K562 (cell line): ENCODE data around the gene RTL10. TPM values are rescaled to one million over a fixed set of nuclear protein-coding genes. Genes with fewer than 3 reads are reported as not detected.
A peak's percentile ranks its signal among the peaks of the same experiment; 100 is the strongest.

Source experiments
- AFF1 ChIP-seq, 2 experiments: fragments of 450-650 bp; IDR thresholded peaks; 2 replicates each; pipeline ENCODE4 v1.6.1; 2018; ENCODE audit warnings: mild to moderate bottlenecking in 2 of 2, low read depth in 1 of 2; ENCODE audit not compliant: partially characterized antibody in 2 of 2
- CGGBP1 ChIP-seq: fragments of 250-450 bp; sonication (Bioruptor Pico); IDR thresholded peaks from 2 replicates; pipeline ENCODE4 v1.9.0; 2021; ENCODE audit warnings: mild to moderate bottlenecking
- HOXB6 ChIP-seq: fragments of 250-450 bp; sonication (Bioruptor Pico); IDR thresholded peaks from 2 replicates; pipeline ENCODE4 v1.5.1; 2022; ENCODE audit warnings: mild to moderate bottlenecking, borderline replicate concordance
- NCOA1 ChIP-seq: fragments of 450-650 bp; IDR thresholded peaks from 2 replicates; pipeline ENCODE4 v1.6.1; 2016; ENCODE audit warnings: low read depth
- NFIX ChIP-seq: fragments of 250-450 bp; sonication (Bioruptor Pico); IDR thresholded peaks from 2 replicates; pipeline ENCODE4 v1.4.0; 2020; ENCODE audit warnings: low read depth, mild to moderate bottlenecking, moderate library complexity
- PCBP2 ChIP-seq: fragments of 200-400 bp; formaldehyde crosslinking; IDR thresholded peaks from 2 replicates; pipeline ENCODE4 v1.6.1; 2018; ENCODE audit warnings: low read length, low read depth, mild to moderate bottlenecking, moderate library complexity; ENCODE audit not compliant: poor library complexity, severe bottlenecking
- SMAD1 ChIP-seq: fragments of 150-350 bp; IDR thresholded peaks from 2 replicates; pipeline ENCODE4 v1.6.1; 2014; ENCODE audit warnings: low read length, low read depth; ENCODE audit not compliant: partially characterized antibody
- SMARCE1 ChIP-seq: fragments of 450-650 bp; IDR thresholded peaks from 2 replicates; pipeline ENCODE4 v1.7.1; 2016; ENCODE audit warnings: mild to moderate bottlenecking
- ZBED1 ChIP-seq: IDR thresholded peaks from 2 replicates; pipeline ENCODE4 v1.6.1; 2014
- ZNF280A ChIP-seq: fragments of 450-650 bp; IDR thresholded peaks from 2 replicates; pipeline ENCODE4 v1.6.1; 2018; ENCODE audit warnings: mild to moderate bottlenecking, low read depth; ENCODE audit not compliant: partially characterized antibody
- ZNF282 ChIP-seq: sonication (generic); formaldehyde crosslinking; IDR thresholded peaks from 2 replicates; pipeline ENCODE4 v1.8.1; 2023; ENCODE audit warnings: missing genetic modification reagents
- ZNF507 ChIP-seq: conservative IDR thresholded peaks from 2 replicates; pipeline ENCODE4 v1.6.1; 2017; ENCODE audit warnings: missing genetic modification characterization, missing compliant biosample characterization
- ZNF639 ChIP-seq, 2 experiments: fragments of 200-800 bp in 1 of 2; sonication (Bioruptor generic) in 1 of 2; sonication (generic) in 1 of 2; formaldehyde crosslinking in 1 of 2; IDR thresholded peaks in 1 of 2; conservative IDR thresholded peaks in 1 of 2; 2 replicates each; pipeline versions ENCODE4 v1.5.0 to v1.6.1; 2016 to 2020; ENCODE audit warnings: missing compliant biosample characterization in 1 of 2, missing genetic modification characterization in 1 of 2, missing genetic modification reagents in 1 of 2
- ZSCAN32 ChIP-seq: fragments of 450-650 bp; formaldehyde crosslinking; IDR thresholded peaks from 2 replicates; pipeline ENCODE4 v1.4.0; 2020; ENCODE audit warnings: mild to moderate bottlenecking, moderate library complexity
- polyA plus RNA-seq, 8 experiments: library from polyadenylated mRNA; depleted of rRNA in 4 of 8; stranded (reverse) in 5 of 8; unstranded in 3 of 8; fragments of >200 nt; fragmentation: Nextera tagmentation in 2 of 8; fragmentation: Illumina TruSeq in 1 of 8; extraction: Ambion mirVana in 2 of 8; extraction: Trizol in 1 of 8; gene quantifications; 2 replicates each; pipeline versions ENCODE4 v1.2.1 to v1.2.3, GENCODE V29; 2011 to 2014; ENCODE audit warnings: inconsistent platforms in 1 of 8, missing spikeins in 1 of 8
- total RNA-seq, 7 experiments: library from RNA; depleted of rRNA in 6 of 7; stranded (reverse); fragments of >200 nt in 6 of 7; fragmentation: Illumina TruSeq in 2 of 7; extraction: Trizol in 2 of 7; gene quantifications; 2 replicates each; pipeline versions ENCODE4 v1.2.1 to v1.2.3, GENCODE V29; 2011 to 2021; ENCODE audit warnings: low replicate concordance in 1 of 7

The RTL10 gene
- total and polyA plus RNA-seq, 9 of the 15 experiments (the other 6 are each of a cell fraction or from before 2014, with no cell fraction given), result 19.8 to 75.5 (median 32.5) TPM

- TF ChIP-seq ZNF280A (peak; percentile 34), ZBED1 (no peak), SMARCE1 (peak; percentile 99), AFF1 (IDR thresholded peaks at IDR 0.05; ENCODE audit: low read depth in 1 of 2, partially characterized antibody in 2 of 2) (peak in 1 of 2 experiments; percentile 93), ZNF507 (tag) (no peak), CGGBP1 (no peak), ZSCAN32 (CRISPR knock-in tag) (peak; percentile 60; the same call in 1 of the 2 replicates), SMAD1 (peak; percentile 85), ZNF282 (CRISPR knock-in tag) (no peak), PCBP2 (no peak), NCOA1 (peak; percentile 89; the same call in 1 of the 2 replicates), NFIX (CRISPR knock-in tag) (no peak), ZNF639 (CRISPR knock-in tag; conservative IDR thresholded peaks at IDR 0.05 in 1 of 2, IDR thresholded peaks at IDR 0.05 in 1 of 2) (peak in 1 of 2 experiments; percentile 89; a peak in 2 of 4 replicates), HOXB6 (CRISPR knock-in tag) (no peak)
These were observed 36.9 kb upstream of the RTL10 start (continued) for GRCh38 chr22:19891317-19892256.
